IMR-90 (cell line): Measurements from ENCODE around the gene GNAI2. TPM values are rescaled to one million over a fixed set of nuclear protein-coding genes. Genes with fewer than 3 reads are reported as not detected.

ENCODE experiments used
- ATAC-seq: fragments of 200-7000 bp; cut with Tn5 transposase; 2 replicates; pipeline ENCODE4 v1.9.1; 2020; ENCODE audit warnings: low read depth, mild to moderate bottlenecking, moderate library complexity
- BruUV-seq: library from RNA; stranded (reverse); fragments of 400-500 nt; replicated peaks from 2 replicates; lab custom pipeline; 2021; lab: Mats Ljungman, UMichigan
- CTCF ChIA-PET: fragments of 300-600 bp; formaldehyde crosslinking; extraction: SDS; loops from one replicate; lab custom pipeline; 2021; ENCODE audit warnings: antibody characterized with exemption; lab: Yijun Ruan, JAX
- POLR2A ChIA-PET: fragments of 300-600 bp; sonication (Branson Sonifier 250); formaldehyde crosslinking; loops from one replicate; lab custom pipeline; 2022; ENCODE audit warnings: antibody characterized with exemption; ENCODE audit not compliant: unreplicated experiment; lab: Charles Lee
- DNase-seq: peaks from one replicate; pipeline ENCODE4 v3.0.0; 2013
- H2AFZ ChIP-seq: replicated peaks from 2 replicates; pipeline ENCODE3; 2013; ENCODE audit warnings: low read length, mild to moderate bottlenecking; ENCODE audit not compliant: poor library complexity
- H2AK5ac ChIP-seq: 2 replicates; pipeline ENCODE4 v1.6.1; 2013; ENCODE audit warnings: low read depth, low read length, inconsistent platforms
- H2AK9ac ChIP-seq: replicated peaks from 2 replicates; pipeline ENCODE3; 2013; ENCODE audit warnings: mild to moderate bottlenecking, low read depth, low read length, moderate library complexity; ENCODE audit not compliant: poor library complexity
- H2BK120ac ChIP-seq: 2 replicates; pipeline ENCODE4 v1.6.1; 2013; ENCODE audit warnings: low read depth, low read length, inconsistent platforms
- H2BK15ac ChIP-seq: 3 replicates; pipeline ENCODE4 v1.6.1; 2013; ENCODE audit warnings: low read depth, low read length, inconsistent platforms
- H2BK20ac ChIP-seq: 2 replicates; pipeline ENCODE4 v1.6.1; 2013; ENCODE audit warnings: low read depth, mild to moderate bottlenecking, inconsistent platforms, low read length, moderate library complexity
- H2BK5ac ChIP-seq: 2 replicates; pipeline ENCODE4 v1.6.1; 2013; ENCODE audit warnings: mild to moderate bottlenecking, low read depth, low read length, inconsistent platforms; ENCODE audit not compliant: poor library complexity, severe bottlenecking
- H3K14ac ChIP-seq: replicated peaks from 2 replicates; pipeline ENCODE4 v1.6.1; 2013; ENCODE audit warnings: low read depth, low read length, inconsistent platforms
- H3K18ac ChIP-seq: 2 replicates; pipeline ENCODE4 v1.6.1; 2013; ENCODE audit warnings: low read depth, low read length, control low read depth
- H3K23ac ChIP-seq: 2 replicates; pipeline ENCODE4 v1.6.1; 2013; ENCODE audit warnings: low read depth, low read length, inconsistent platforms
- H3K27ac ChIP-seq: 2 replicates; pipeline ENCODE4 v1.5.1; 2013; ENCODE audit warnings: mild to moderate bottlenecking, control low read depth, low read length; ENCODE audit not compliant: insufficient read depth
- H3K27me3 ChIP-seq: 2 replicates; pipeline ENCODE4 v1.6.1; 2013; ENCODE audit warnings: low read length; ENCODE audit not compliant: control insufficient read depth, insufficient read depth
- H3K36me3 ChIP-seq: 2 replicates; pipeline ENCODE4 v1.6.1; 2013; ENCODE audit warnings: low read length, mixed read lengths; ENCODE audit not compliant: control insufficient read depth, insufficient read depth
- H3K4ac ChIP-seq: 2 replicates; pipeline ENCODE4 v1.6.1; 2013; ENCODE audit warnings: low read depth, low read length, inconsistent platforms
- H3K4me1 ChIP-seq: 2 replicates; pipeline ENCODE4 v1.6.1; 2013; ENCODE audit warnings: low read length, mixed read lengths; ENCODE audit not compliant: control insufficient read depth, insufficient read depth
- H3K4me2 ChIP-seq: 2 replicates; pipeline ENCODE4 v1.6.1; 2013; ENCODE audit warnings: low read depth, mild to moderate bottlenecking, control low read depth, low read length, moderate library complexity
- H3K4me3 ChIP-seq: 2 replicates; pipeline ENCODE4 v1.5.1; 2013; ENCODE audit warnings: low read depth, mild to moderate bottlenecking, control low read depth, low read length, moderate library complexity; ENCODE audit not compliant: insufficient read depth
- H3K56ac ChIP-seq: 2 replicates; pipeline ENCODE4 v1.6.1; 2013; ENCODE audit warnings: low read length, inconsistent platforms; ENCODE audit not compliant: insufficient read depth; ENCODE audit errors: extremely low read depth
- H3K79me1 ChIP-seq, 2 experiments: 2 replicates each; pipeline ENCODE4 v1.6.1; 2013; ENCODE audit warnings: low read length in 2 of 2, inconsistent platforms in 1 of 2, low read depth in 1 of 2
- H3K9ac ChIP-seq: 2 replicates; pipeline ENCODE4 v1.6.1; 2013; ENCODE audit warnings: low read depth, low read length, control low read depth
- H3K9me1 ChIP-seq: 2 replicates; pipeline ENCODE4 v1.6.1; 2013; ENCODE audit warnings: low read length, inconsistent platforms; ENCODE audit not compliant: insufficient read depth
- H3K9me3 ChIP-seq: 2 replicates; pipeline ENCODE4 v1.6.1; 2013; ENCODE audit warnings: low read length; ENCODE audit not compliant: control insufficient read depth, insufficient read depth
- H4K20me1 ChIP-seq: 2 replicates; pipeline ENCODE4 v1.6.1; 2013; ENCODE audit warnings: low read length, inconsistent platforms; ENCODE audit not compliant: insufficient read depth
- H4K5ac ChIP-seq: 2 replicates; pipeline ENCODE4 v1.6.1; 2013; ENCODE audit warnings: mild to moderate bottlenecking, low read depth, low read length, control low read depth
- H4K8ac ChIP-seq, 2 experiments: 2 replicates each; pipeline ENCODE4 v1.6.1; 2013; ENCODE audit warnings: low read depth in 2 of 2, low read length in 2 of 2, control low read depth in 1 of 2, inconsistent platforms in 1 of 2
- H4K91ac ChIP-seq: 2 replicates; pipeline ENCODE4 v1.6.1; 2013; ENCODE audit warnings: low read depth, low read length, inconsistent platforms; ENCODE audit not compliant: insufficient read depth
- BHLHE40 ChIP-seq: fragments of 150-350 bp; IDR thresholded peaks from 2 replicates; pipeline ENCODE4 v1.6.1; 2016; ENCODE audit warnings: mild to moderate bottlenecking, low read depth, low read length
- CEBPB ChIP-seq: IDR thresholded peaks from 2 replicates; pipeline ENCODE4 v1.6.1; 2012; ENCODE audit warnings: low read depth, low read length, improper control_type of control experiment
- CHD1 ChIP-seq: IDR thresholded peaks from 2 replicates; pipeline ENCODE4 v1.6.1; 2012; ENCODE audit warnings: low read depth, low read length, improper control_type of control experiment
- CTCF ChIP-seq: conservative IDR thresholded peaks from 2 replicates; pipeline ENCODE4 v1.5.1; 2012; ENCODE audit warnings: mild to moderate bottlenecking, low read depth, low read length, improper control_type of control experiment
- ELK1 ChIP-seq: fragments of 150-350 bp; IDR thresholded peaks from 2 replicates; pipeline ENCODE4 v1.6.1; 2016; ENCODE audit warnings: low read depth, mild to moderate bottlenecking, low read length, moderate library complexity, borderline replicate concordance
- FOS ChIP-seq: fragments of 150-350 bp; IDR thresholded peaks from 2 replicates; pipeline ENCODE4 v1.6.1; 2016; ENCODE audit warnings: low read depth, low read length
- MAFK ChIP-seq: IDR thresholded peaks from 2 replicates; pipeline ENCODE4 v1.6.1; 2012; ENCODE audit warnings: low read depth, low read length, improper control_type of control experiment
- MAZ ChIP-seq: IDR thresholded peaks from 2 replicates; pipeline ENCODE4 v1.6.1; 2012; ENCODE audit warnings: low read depth, mild to moderate bottlenecking, low read length, improper control_type of control experiment, moderate library complexity, borderline replicate concordance
- MXI1 ChIP-seq: IDR thresholded peaks from 2 replicates; pipeline ENCODE4 v1.6.1; 2012; ENCODE audit warnings: low read depth, mild to moderate bottlenecking, low read length, moderate library complexity, borderline replicate concordance
- NFE2L2 ChIP-seq: fragments of 150-350 bp; IDR thresholded peaks from 2 replicates; pipeline ENCODE4 v1.6.1; 2016; ENCODE audit warnings: low read depth, mild to moderate bottlenecking, low read length
- POLR2A ChIP-seq: IDR thresholded peaks from 2 replicates; pipeline ENCODE4 v1.6.1; 2012; ENCODE audit warnings: mild to moderate bottlenecking, low read depth, low read length
- RAD21 ChIP-seq: IDR thresholded peaks from 2 replicates; pipeline ENCODE4 v1.6.1; 2012; ENCODE audit warnings: low read length, improper control_type of control experiment
- RCOR1 ChIP-seq: IDR thresholded peaks from 2 replicates; pipeline ENCODE4 v1.6.1; 2012; ENCODE audit warnings: mild to moderate bottlenecking, low read length, improper control_type of control experiment; ENCODE audit not compliant: insufficient replicate concordance
- RFX5 ChIP-seq: IDR thresholded peaks from 2 replicates; pipeline ENCODE4 v1.8.0; 2012; ENCODE audit warnings: low read depth, mild to moderate bottlenecking, low read length, moderate library complexity
- SMC3 ChIP-seq: fragments of 150-350 bp; IDR thresholded peaks from 2 replicates; pipeline ENCODE4 v1.6.1; 2016; ENCODE audit warnings: low read depth, mild to moderate bottlenecking, antibody characterized with exemption, low read length, moderate library complexity
- USF2 ChIP-seq: fragments of 150-350 bp; IDR thresholded peaks from 2 replicates; pipeline ENCODE4 v1.6.1; 2017; ENCODE audit warnings: mild to moderate bottlenecking, antibody characterized with exemption, low read length, low read depth
- WGBS, 2 experiments: methylation state at CpG; one replicate each; pipeline versions ENCODE4 v1.1.5 to v1.1.7; 2013; ENCODE audit warnings: missing lambda C conversion rate in 2 of 2; ENCODE audit not compliant: insufficient read length in 1 of 2; ENCODE audit errors: extremely low coverage in 2 of 2; 5-methylcytosine and 5-hydroxymethylcytosine counted together
- dilution Hi-C: fragments of 300-500 bp; cut with HindIII; formaldehyde crosslinking; loops from one replicate; pipeline ENCODE4 v1.14.3; 2018; ENCODE audit warnings: low sequenced_read_pairs; ENCODE audit not compliant: unreplicated experiment
- in situ Hi-C: fragments of 300-500 bp; cut with MboI; formaldehyde crosslinking; loops from 3 replicates; pipeline ENCODE4 v1.14.3; 2019; ENCODE audit warnings: low sequenced_read_pairs, inconsistent platforms, mixed read lengths
- intact Hi-C: fragments of 100-400 bp; cut with micrococcal nuclease; formaldehyde crosslinking; loops from 2 replicates; pipeline ENCODE4 v1.10.0; 2022
- polyA plus RNA-seq, 3 experiments: library from polyadenylated mRNA; depleted of rRNA; stranded (reverse); fragments of >200 nt; gene quantifications; 2 replicates each; pipeline ENCODE4 v1.2.3, GENCODE V29; 2012; ENCODE audit warnings: low replicate concordance in 1 of 3
- total RNA-seq: library from RNA; depleted of rRNA; stranded (reverse); fragments of >200 nt; gene quantifications from 2 replicates; pipeline ENCODE4 v1.2.3, GENCODE V29; 2012

GNAI2 gene
- total and polyA plus RNA-seq, 2 of the 4 experiments (the other 2 are of a cell fraction), result 867 to 1,079 TPM

DNA sequence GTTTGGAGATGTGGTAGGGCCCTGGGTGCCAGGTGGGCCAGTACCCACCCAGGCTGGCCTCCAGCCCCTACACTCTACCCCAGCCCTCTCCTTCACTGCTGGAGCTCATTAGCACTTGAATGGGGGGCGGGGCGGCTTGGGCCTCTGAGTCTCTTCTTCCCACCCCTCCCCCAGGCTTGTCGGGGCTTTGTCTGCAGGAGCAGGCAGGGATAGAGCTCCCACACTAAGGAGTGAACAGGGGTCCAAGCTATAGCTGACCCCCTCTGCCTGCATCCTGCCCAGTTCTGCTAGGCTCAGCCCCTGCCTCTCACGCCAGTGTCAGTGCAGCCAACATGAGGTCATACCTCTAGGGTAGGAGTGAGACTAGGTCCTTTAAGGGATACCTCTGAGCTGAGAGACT, 5.2 kb downstream of the GNAI2 start:
- Histone ChIP-seq H3K9me1 (peaks cover 10% of the 10 kb centered on the region), H4K91ac (no peak overlapping the region), H3K9ac (no peak overlapping the region), H2BK20ac (no peak overlapping the region), H3K14ac (no peak overlapping the region), H4K5ac (no peak overlapping the region), H3K4ac (no peak overlapping the region), H3K27me3 (no peaks in the 10 kb centered on the region), H3K79me1 (peaks cover 0 to 69% of the 10 kb centered on the region in 2 experiments; a peak in 3 of 4 replicates), H3K23ac (0 out of 2 replicates have a peak overlapping the region, but pooled peaks have one; percentile 13), H4K8ac (no peak overlapping the region), H3K36me3 (peaks cover 23% of the 10 kb centered on the region), H3K4me2 (no peak overlapping the region), H3K4me3 (no peak overlapping the region), H4K20me1 (peaks cover 86% of the 10 kb centered on the region), H2BK120ac (no peak overlapping the region), H2AK5ac (no peak overlapping the region), H3K9me3 (no peaks in the 10 kb centered on the region), H3K18ac (no peak overlapping the region), H2AK9ac (no peak overlapping the region), H3K56ac (no peak overlapping the region), H2AFZ (peak overlapping the region; percentile 27), H2BK5ac (no peak overlapping the region), H3K27ac (no peak overlapping the region), H2BK15ac (no peak overlapping the region), H3K4me1 (peaks cover 46% of the 10 kb centered on the region)
- no peak for ATAC-seq
- DNase-seq, result no peak
- dilution Hi-C loops, result no loop called here
- in situ Hi-C loops, result no loop called here
- no peak for TF ChIP-seq POLR2A
- TF ChIP-seq SMC3, result no peak
- TF ChIP-seq FOS, result no peak
- no peak for TF ChIP-seq RCOR1
- TF ChIP-seq CEBPB, result no peak
- no peak for TF ChIP-seq MAFK
- TF ChIP-seq RAD21, result no peak
- no peak for TF ChIP-seq RFX5
- no peak for TF ChIP-seq MXI1
- no peak for TF ChIP-seq BHLHE40
- no peak for TF ChIP-seq CTCF
- TF ChIP-seq MAZ, result no peak
- TF ChIP-seq NFE2L2, result no peak
- no peak for TF ChIP-seq ELK1
- TF ChIP-seq USF2, result no peak
- no peak for TF ChIP-seq CHD1
- 50% methylated on average over 2 of the region's 4 CpGs; no CpG with 5 or more reads in 1 of the 2 experiments for WGBS, 2 experiments
- no TSS peak for BruUV-seq
- CTCF ChIA-PET, result interaction anchor here (0.8 kb wide), 1 partner anchor 13 kb away, joined by 3 read pairs; no protein-coding TSS in a partner anchor
- POLR2A ChIA-PET, result no interaction called here
- intact Hi-C loops, result no loop called here
